ENCODE measurements around the gene KLHL29. TPM values are rescaled to one million over a fixed set of nuclear protein-coding genes. Genes with fewer than 3 reads are reported as not detected.

Gene KLHL29
- total and polyA plus RNA-seq, 2 experiments from 2014 or later = 5.6 to 11.0 TPM

GRCh38 chr2:23618265-23618664, 233.3 kb downstream of the KLHL29 start:
- Histone ChIP-seq H3K36me3 (no peaks in the 10 kb centered on the region), H3K27ac (no peak overlapping the region), H3K9me3 (ENCODE audit: low read depth) (no peaks in the 10 kb centered on the region), H3K4me1 (ENCODE audit: low read depth) (no peaks in the 10 kb centered on the region), H3K4me3 (no peak overlapping the region), H3K27me3 (no peaks in the 10 kb centered on the region)
- no peak for DNase-seq (ENCODE audit: low read depth in 1 of 2, low spot score in 1 of 2)
- TF ChIP-seq CTCF (IDR thresholded peaks at IDR 0.05; ENCODE audit: low read depth, low read length) = no peak

DNA sequence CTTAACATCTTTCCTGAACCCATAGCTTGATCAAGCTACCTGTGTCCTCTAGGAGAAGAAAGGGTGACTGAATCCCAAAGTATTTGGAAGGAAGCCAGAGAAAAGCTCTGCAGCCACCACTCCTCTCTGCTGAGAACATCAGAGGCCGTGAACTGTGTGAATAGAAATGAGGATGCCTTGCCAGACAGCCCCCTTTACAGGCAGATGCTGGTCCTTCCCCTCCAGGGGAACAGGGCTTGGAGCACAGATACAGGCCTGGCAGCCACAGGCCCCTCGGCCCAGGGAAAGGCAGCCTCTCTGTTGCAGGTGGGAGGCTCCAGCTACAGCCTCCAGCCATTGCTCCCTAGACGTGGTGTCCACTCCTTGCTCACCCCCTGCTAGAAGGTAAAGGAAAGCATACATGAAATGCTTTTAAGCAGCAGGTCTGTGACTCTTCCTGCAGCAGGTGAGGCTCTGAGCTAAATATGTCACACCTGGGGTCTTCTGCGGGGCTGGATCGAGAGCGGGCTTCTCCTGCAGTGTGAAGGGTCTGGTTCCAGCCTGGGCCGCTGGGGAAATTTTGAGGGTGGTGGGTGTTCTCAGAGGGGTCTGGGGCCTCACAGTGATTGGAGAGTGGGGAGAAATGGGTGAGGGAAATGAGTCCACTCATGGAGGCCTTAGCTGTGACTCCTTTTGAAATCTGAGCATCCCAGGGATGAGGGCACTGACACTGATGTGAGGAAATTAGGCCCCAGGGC, 234.0 kb downstream of the KLHL29 start:
- no peaks in the 10 kb centered on the region for H3K9me3 ChIP-seq (ENCODE audit: low read depth)
- no peaks in the 10 kb centered on the region for H3K27me3 ChIP-seq
- no peak for DNase-seq (ENCODE audit: low read depth in 1 of 2, low spot score in 1 of 2)
- H3K36me3 ChIP-seq = no peaks in the 10 kb centered on the region
- H3K4me3 ChIP-seq = no peak overlapping the region
- H3K4me1 ChIP-seq (ENCODE audit: low read depth) = no peaks in the 10 kb centered on the region
- no peak overlapping the region for H3K27ac ChIP-seq
- no peak for TF ChIP-seq CTCF (IDR thresholded peaks at IDR 0.05; ENCODE audit: low read depth, low read length)

GRCh38 chr2:23619941-23620340, 235.0 kb downstream of the KLHL29 start:
- Histone ChIP-seq H3K9me3 (ENCODE audit: low read depth) (no peaks in the 10 kb centered on the region), H3K27me3 (no peaks in the 10 kb centered on the region), H3K36me3 (no peaks in the 10 kb centered on the region), H3K4me1 (ENCODE audit: low read depth) (no peaks in the 10 kb centered on the region), H3K27ac (no peak overlapping the region), H3K4me3 (no peak overlapping the region)
- DNase-seq (ENCODE audit: low read depth in 1 of 2, low spot score in 1 of 2) = no peak
- TF ChIP-seq CTCF (IDR thresholded peaks at IDR 0.05; ENCODE audit: low read depth, low read length) = no peak

DNA sequence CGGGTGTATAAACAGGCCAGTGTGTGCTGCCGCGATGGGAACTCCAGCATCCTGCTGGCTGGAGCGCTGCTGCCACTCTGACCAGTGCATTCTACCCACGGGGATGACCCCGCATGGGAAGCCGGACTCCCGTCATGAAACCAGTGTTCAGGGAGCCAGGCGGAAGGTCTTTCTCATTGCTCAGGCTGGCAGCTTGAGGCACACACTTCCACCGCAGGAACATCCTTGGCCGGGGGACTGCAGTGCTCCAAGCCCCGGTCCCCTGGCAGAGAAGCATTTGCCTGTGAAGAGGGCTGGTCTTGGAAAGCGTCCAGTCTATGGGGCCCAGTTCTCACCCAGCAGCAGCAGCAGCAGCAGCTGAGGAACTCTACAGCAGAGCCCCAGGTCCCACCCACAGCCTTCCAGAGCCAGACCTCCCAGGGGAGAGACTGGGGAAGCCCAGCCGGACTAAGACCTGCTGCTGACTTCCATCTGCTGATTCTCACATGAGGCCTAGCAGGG, 235.9 kb downstream of the KLHL29 start:
- Histone ChIP-seq H3K36me3 (no peaks in the 10 kb centered on the region), H3K4me1 (ENCODE audit: low read depth) (no peaks in the 10 kb centered on the region), H3K27me3 (no peaks in the 10 kb centered on the region), H3K9me3 (ENCODE audit: low read depth) (no peaks in the 10 kb centered on the region), H3K4me3 (no peak overlapping the region), H3K27ac (no peak overlapping the region)
- peak; percentile 60 to 77 for DNase-seq (ENCODE audit: low read depth in 1 of 2, low spot score in 1 of 2)
- no peak for TF ChIP-seq CTCF (IDR thresholded peaks at IDR 0.05; ENCODE audit: low read depth, low read length)

GRCh38 chr2:23621616-23622015, 236.6 kb downstream of the KLHL29 start:
- H3K9me3 ChIP-seq (ENCODE audit: low read depth) = no peaks in the 10 kb centered on the region
- H3K36me3 ChIP-seq = no peaks in the 10 kb centered on the region
- no peak for DNase-seq (ENCODE audit: low read depth in 1 of 2, low spot score in 1 of 2)
- no peaks in the 10 kb centered on the region for H3K4me1 ChIP-seq (ENCODE audit: low read depth)
- H3K4me3 ChIP-seq = no peak overlapping the region
- H3K27ac ChIP-seq = no peak overlapping the region
- TF ChIP-seq CTCF (IDR thresholded peaks at IDR 0.05; ENCODE audit: low read depth, low read length) = no peak
- H3K27me3 ChIP-seq = no peaks in the 10 kb centered on the region
